Neural crest cell (in vitro differentiated cells): ENCODE results near the gene MTF1. TPM values are rescaled to one million over a fixed set of nuclear protein-coding genes. Genes with fewer than 3 reads are reported as not detected.
"Not testable (repeated sequence)": the region's sequence is repeated elsewhere in the genome, so short reads cannot be mapped to it uniquely, and the experiment has no call there.

Experiments used
- DNase-seq: peaks from one replicate; pipeline ENCODE4 v3.0.0; 2021; ENCODE audit warnings: low read depth, mixed read lengths, low spot score
- H3K27ac Mint-ChIP-seq: one replicate; pipeline ENCODE4 v1.8.0; 2021; ENCODE audit warnings: mild to moderate bottlenecking, mixed read lengths; ENCODE audit not compliant: unreplicated experiment
- H3K27me3 Mint-ChIP-seq: 2 replicates; pipeline ENCODE4 v1.8.0; 2021; ENCODE audit warnings: low read depth, mild to moderate bottlenecking, mixed read lengths
- H3K36me3 Mint-ChIP-seq: 2 replicates; pipeline ENCODE4 v1.8.0; 2021; ENCODE audit warnings: low read depth, mild to moderate bottlenecking, mixed read lengths
- H3K4me1 Mint-ChIP-seq: 2 replicates; pipeline ENCODE4 v1.8.0; 2021; ENCODE audit warnings: mixed read lengths
- H3K4me3 Mint-ChIP-seq: one replicate; pipeline ENCODE4 v1.8.0; 2021; ENCODE audit warnings: mild to moderate bottlenecking, mixed read lengths
- H3K9me3 Mint-ChIP-seq: 2 replicates; pipeline ENCODE4 v1.8.0; 2021; ENCODE audit warnings: mixed read lengths
- CTCF ChIP-seq: fragments of 200-600 bp; sonication (generic); conservative IDR thresholded peaks from 2 replicates; pipeline ENCODE4 v1.5.0; 2021; ENCODE audit warnings: antibody characterized with exemption, mild to moderate bottlenecking
- total RNA-seq: library from RNA; stranded (reverse); gene quantifications from 2 replicates; pipeline ENCODE4 v1.2.1, GENCODE V29; 2021

MTF1 gene
- total RNA-seq, 1 donor from 2014 or later: 19.9 TPM

- no peaks in the 10 kb centered on the region for H3K4me1 Mint-ChIP-seq
- no peak for DNase-seq
- H3K4me3 Mint-ChIP-seq: no peak overlapping the region
- no peaks in the 10 kb centered on the region for H3K27me3 Mint-ChIP-seq
- H3K36me3 Mint-ChIP-seq: peaks cover 11% of the 10 kb centered on the region
- TF ChIP-seq CTCF: no peak
- peaks cover 1% of the 10 kb centered on the region for H3K9me3 Mint-ChIP-seq
- H3K27ac Mint-ChIP-seq: no peak overlapping the region
Observed at GRCh38 chr1:37901893-37902225, 42.5 kb upstream of the MTF1 start.

GRCh38 chr1:37901191-37901892, 42.0 kb upstream of the MTF1 start:
- Mint-ChIP-seq H3K27ac (no peak overlapping the region), H3K27me3 (no peaks in the 10 kb centered on the region), H3K9me3 (no peaks in the 10 kb centered on the region), H3K4me3 (no peak overlapping the region), H3K36me3 (peaks cover 9% of the 10 kb centered on the region), H3K4me1 (no peaks in the 10 kb centered on the region)
- TF ChIP-seq CTCF: no peak
- no peak for DNase-seq

- H3K36me3 Mint-ChIP-seq, DNase-seq, H3K9me3 Mint-ChIP-seq, H3K4me3 Mint-ChIP-seq, H3K27ac Mint-ChIP-seq, H3K4me1 Mint-ChIP-seq, H3K27me3 Mint-ChIP-seq: not testable (repeated sequence)
Observed at GRCh38 chr1:37897563-37897962, 38.2 kb upstream of the MTF1 start.

GRCh38 chr1:37893673-37894072, 34.3 kb upstream of the MTF1 start:
- no peaks in the 10 kb centered on the region for H3K4me1 Mint-ChIP-seq
- TF ChIP-seq CTCF: no peak
- DNase-seq: no peak
- no peaks in the 10 kb centered on the region for H3K27me3 Mint-ChIP-seq
- H3K27ac Mint-ChIP-seq: no peak overlapping the region
- H3K9me3 Mint-ChIP-seq: no peaks in the 10 kb centered on the region
- no peak overlapping the region for H3K4me3 Mint-ChIP-seq
- H3K36me3 Mint-ChIP-seq: peaks cover 3% of the 10 kb centered on the region

GRCh38 chr1:37892151-37893047, 33.0 kb upstream of the MTF1 start:
- Mint-ChIP-seq H3K27ac (no peak overlapping the region), H3K4me3 (no peak overlapping the region), H3K4me1 (no peaks in the 10 kb centered on the region), H3K9me3 (no peaks in the 10 kb centered on the region), H3K27me3 (no peaks in the 10 kb centered on the region), H3K36me3 (no peaks in the 10 kb centered on the region)
- no peak for TF ChIP-seq CTCF
- no peak for DNase-seq

GRCh38 chr1:37890378-37891014, 31.1 kb upstream of the MTF1 start:
- Mint-ChIP-seq H3K36me3 (no peaks in the 10 kb centered on the region), H3K27ac (no peak overlapping the region), H3K9me3 (no peaks in the 10 kb centered on the region), H3K4me3 (no peak overlapping the region), H3K4me1 (no peaks in the 10 kb centered on the region), H3K27me3 (no peaks in the 10 kb centered on the region)
- DNase-seq: no peak
- TF ChIP-seq CTCF: peak; percentile 70
